IMR-90 (cell line): ENCODE data around the gene BNIP5.

Experiments
- POLR2A ChIP-seq: IDR thresholded peaks from 2 replicates; pipeline ENCODE4 v1.6.1; 2012; ENCODE audit warnings: mild to moderate bottlenecking, low read depth, low read length
- TF ChIP-seq, protein P1 (sequence below): conservative IDR thresholded peaks from 2 replicates; pipeline ENCODE4 v1.5.1; 2012; ENCODE audit warnings: mild to moderate bottlenecking, low read depth, low read length, improper control_type of control experiment

DNA sequence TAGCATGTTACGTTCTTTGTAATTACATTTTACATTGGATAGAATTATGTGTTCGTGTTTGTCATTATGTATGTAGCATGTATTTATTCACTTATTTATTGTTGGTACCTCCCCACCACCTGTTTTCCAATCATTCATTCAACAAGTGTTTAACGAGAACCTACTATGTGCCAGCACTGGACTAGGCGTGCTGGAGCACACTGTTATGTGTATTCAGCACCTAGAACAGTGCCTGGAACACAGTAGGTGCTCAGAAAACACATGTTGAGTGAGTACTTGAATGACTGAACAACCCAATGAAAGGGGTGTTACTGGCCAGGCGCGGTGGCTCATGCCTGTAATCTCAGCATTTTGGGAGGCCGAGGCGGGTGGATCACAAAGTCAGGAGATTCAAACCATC, 39.5 kb upstream of the BNIP5 start:
- TF ChIP-seq, protein P1, sequence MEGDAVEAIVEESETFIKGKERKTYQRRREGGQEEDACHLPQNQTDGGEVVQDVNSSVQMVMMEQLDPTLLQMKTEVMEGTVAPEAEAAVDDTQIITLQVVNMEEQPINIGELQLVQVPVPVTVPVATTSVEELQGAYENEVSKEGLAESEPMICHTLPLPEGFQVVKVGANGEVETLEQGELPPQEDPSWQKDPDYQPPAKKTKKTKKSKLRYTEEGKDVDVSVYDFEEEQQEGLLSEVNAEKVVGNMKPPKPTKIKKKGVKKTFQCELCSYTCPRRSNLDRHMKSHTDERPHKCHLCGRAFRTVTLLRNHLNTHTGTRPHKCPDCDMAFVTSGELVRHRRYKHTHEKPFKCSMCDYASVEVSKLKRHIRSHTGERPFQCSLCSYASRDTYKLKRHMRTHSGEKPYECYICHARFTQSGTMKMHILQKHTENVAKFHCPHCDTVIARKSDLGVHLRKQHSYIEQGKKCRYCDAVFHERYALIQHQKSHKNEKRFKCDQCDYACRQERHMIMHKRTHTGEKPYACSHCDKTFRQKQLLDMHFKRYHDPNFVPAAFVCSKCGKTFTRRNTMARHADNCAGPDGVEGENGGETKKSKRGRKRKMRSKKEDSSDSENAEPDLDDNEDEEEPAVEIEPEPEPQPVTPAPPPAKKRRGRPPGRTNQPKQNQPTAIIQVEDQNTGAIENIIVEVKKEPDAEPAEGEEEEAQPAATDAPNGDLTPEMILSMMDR = no peak
- TF ChIP-seq POLR2A = no peak
